ENCODE results near the gene CABP4.
"Not testable (repeated sequence)": the region's sequence is repeated elsewhere in the genome, so short reads cannot be mapped to it uniquely, and the experiment has no call there.

Gene CABP4

DNA sequence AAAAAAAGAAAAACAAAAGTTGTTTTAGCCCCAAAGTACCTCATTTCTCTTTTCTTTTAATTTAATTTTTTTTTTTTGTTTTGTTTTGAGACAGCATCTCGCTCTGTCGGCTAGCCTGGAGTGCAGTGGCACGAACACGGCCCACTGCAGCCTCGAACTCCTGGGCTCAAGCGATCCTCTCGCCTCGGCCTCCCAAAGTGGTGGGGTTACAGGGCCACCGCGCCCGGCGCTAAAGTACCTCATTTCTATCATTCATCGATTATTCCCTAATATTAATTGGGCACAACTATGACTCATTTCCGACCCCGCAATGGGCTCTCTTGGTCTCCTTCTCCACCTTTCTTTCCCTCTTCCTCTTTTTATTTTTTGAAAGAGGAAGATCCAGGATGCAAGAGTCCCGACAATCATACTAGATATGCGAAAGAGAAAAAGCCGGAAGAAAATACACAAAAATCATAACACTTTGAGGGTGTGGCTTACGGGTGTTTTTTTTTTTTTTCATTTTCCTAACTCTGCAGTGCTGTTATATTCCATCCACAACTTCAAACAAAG lies 27.2 kb downstream of the CABP4 start:
- DNase-seq (ENCODE audit: low read depth, low spot score), result no peak

DNA sequence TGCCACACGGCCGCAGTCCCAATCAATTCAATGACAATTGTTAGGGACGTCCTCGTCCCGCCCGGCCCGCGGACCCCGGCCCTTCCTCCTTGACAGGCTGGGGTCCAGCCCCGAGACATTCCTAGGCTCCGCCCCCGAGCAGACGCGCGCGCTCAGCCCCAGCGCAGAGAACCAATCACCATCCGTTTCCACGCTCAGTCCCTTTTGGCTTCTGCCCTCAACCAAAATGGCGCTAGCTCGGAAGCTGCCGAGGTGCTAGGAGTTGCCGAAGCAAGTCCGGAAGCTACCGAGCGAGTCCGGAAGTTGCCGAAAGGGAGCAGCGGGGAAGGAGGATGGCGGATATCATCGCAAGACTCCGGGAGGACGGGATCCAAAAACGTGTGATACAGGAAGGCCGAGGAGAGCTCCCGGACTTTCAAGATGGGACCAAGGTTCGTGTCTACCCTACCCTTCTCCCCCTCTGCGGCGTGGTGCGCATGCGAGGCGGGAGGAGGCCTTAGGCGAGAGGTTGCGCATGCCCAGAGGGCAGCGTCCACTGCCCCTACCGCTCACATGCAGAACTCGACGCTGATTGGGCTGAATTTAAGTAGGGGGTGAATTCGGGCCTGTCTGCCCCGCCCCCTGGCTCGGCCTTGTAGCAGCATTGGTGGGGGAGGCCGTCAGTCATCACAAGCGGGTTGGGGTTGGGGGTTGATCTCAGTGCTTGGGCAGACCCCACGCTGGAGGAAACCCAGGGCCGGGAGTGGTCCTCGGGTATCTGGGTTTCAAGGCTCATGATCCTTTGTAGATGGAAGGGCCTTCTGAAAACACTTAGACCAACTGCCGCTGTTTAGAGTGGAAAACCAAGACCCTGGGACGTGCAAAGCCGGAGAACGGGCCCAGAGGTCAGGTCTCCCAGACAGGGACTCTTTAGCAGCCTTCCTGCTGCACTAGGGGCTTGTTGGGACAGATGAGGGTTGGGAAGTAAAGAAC lies 28.0 kb downstream of the CABP4 start, which contains the start of gene AIP:
TSS of gene AIP (plus strand) at position 200 of the 972 bp plus-strand sequence. CDS start at position 333, 133 bp downstream.
- peak; percentile 97 for DNase-seq (ENCODE audit: low read depth, low spot score)

DNA sequence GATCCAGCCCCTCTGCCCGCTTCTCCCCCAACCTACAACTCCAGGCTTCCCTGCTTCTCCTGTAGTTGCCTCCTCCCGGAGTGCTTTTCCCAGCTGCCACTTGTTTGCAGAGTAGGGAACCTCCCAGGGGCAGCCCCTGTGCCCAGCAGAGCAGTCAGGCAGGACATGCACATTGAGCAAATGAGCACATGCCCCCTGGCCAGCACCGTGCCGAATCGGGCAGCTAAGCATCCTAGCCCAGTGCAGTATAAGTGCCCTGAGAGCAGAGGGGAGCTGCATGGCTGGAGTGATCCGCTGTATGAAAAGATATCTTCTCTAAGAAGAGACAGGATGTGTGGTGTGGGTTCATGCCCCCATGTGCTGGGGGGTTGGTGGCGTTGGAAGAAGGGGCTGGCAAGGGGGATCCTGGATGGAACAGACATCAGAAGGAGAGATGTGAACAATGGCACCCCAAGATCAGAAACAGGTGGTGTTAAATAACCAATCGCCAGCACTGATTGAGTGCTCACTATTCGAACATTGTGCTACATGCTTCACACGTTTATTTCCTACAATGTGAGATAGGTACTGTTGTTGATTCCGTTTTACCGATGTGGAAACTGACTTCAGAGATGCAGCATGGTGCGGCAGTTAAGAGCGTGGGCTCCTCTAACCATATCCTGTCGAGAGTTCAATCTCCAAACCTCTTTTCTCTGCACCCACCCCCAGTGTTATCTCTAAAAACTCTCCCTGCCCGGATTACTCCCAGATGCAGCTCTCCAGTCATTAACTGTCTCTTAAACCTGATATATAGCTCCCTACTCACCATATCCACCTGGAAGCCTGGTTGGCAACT lies 28.9 kb downstream of the CABP4 start:
- DNase-seq (ENCODE audit: low read depth, low spot score), result no peak

DNA sequence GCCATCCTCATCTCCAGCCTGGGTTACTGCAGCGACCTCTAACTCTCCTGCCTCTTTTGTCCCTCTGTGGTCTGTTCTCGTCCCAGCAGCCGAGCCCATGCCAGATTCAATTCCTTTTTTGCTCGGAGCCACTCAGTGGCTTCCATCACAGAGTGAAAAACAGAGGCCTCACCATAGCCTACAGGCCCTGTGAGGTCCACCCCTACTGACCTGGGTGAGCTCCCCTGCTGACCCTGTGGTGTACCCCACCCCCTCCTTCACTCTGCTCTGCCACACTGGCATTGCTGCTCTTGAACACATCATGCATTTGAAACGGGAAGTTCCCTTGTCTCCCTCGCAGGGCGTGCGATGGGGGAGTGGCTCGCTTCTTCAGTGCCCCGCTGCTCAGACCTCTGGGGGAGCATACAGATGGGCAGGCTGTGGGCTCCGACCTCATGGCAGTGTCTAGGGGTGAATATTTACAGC lies 29.7 kb downstream of the CABP4 start:
- no peak for DNase-seq (ENCODE audit: low read depth, low spot score)

DNA sequence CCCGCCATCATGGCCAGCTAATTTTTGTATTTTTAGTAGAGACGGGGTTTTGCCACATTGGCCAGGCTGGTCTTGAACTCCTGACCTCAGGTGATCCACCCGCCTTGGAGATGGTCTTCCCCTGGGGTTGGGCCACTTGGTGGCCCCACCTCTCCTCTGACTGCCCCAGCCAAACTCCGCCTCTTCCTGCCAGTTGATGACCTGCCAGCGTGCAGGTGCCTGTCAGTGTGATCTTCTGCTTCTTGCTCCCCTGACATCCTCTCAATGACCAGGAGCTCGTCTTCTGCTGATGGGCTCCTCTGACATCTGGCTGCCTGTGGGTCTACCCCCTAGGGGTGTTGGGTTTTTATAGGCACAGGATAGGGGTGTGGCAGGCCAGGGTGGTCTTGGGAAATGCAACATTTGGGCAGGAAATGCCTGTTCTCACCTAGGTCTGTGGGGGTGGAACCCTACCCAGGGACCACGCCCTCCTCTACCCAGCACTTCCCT lies 30.8 kb downstream of the CABP4 start:
- not testable (repeated sequence) for DNase-seq (ENCODE audit: low read depth, low spot score)

DNA sequence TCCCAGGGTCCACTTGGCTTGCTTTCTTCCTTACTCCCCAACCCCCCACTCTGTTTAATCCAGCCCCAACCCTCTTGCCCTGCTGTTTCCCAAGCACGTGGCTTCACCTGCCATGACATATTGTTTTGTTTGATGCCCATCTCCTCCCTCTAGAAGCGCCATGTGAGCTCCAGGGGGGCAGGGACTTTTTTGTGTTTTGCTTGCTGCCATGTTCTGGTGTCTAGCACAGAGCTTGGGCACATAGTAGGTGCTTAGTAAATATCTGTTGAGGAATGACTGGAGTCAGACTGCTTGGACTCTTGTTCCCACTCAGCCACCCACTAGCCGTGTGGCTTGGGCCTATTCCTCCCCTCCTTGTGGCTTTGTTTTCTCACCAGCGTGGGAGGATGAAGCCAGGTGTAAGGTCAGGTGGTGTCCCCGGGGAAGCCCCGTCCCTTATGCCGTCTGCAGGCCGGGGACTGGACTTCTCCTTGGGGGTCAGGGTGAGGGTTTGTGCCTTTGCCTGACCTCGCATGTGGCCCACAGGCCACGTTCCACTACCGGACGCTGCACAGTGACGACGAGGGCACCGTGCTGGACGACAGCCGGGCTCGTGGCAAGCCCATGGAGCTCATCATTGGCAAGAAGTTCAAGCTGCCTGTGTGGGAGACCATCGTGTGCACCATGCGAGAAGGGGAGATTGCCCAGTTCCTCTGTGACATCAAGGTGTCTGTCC lies 31.5 kb downstream of the CABP4 start:
- DNase-seq (ENCODE audit: low read depth, low spot score), result no peak

DNA sequence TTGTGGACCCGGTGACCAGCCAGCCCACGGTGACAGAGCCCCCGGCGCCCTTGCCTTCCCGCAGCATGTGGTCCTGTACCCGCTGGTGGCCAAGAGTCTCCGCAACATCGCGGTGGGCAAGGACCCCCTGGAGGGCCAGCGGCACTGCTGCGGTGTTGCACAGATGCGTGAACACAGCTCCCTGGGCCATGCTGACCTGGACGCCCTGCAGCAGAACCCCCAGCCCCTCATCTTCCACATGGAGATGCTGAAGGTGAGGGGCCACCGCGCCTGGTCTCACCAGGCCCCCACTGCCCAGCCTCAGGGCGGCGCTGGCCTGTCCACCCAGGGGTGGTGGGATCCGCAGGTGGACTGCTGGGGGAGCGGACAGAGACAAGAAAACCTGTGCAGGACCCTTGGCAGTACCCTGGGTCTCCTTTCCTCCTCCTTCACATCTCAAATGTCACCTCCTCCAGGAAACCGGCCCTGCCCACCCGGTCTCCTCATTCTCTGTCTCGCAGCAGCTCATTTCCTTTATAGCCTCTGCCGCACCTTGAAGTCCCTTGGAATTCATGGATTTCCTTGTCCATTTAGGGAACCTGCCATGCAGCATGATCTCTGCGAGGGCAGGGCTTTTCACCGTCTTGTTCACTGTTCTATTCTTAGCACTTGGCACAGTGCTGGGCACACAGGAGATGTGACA lies 34.2 kb downstream of the CABP4 start:
- no peak for DNase-seq (ENCODE audit: low read depth, low spot score)

DNA sequence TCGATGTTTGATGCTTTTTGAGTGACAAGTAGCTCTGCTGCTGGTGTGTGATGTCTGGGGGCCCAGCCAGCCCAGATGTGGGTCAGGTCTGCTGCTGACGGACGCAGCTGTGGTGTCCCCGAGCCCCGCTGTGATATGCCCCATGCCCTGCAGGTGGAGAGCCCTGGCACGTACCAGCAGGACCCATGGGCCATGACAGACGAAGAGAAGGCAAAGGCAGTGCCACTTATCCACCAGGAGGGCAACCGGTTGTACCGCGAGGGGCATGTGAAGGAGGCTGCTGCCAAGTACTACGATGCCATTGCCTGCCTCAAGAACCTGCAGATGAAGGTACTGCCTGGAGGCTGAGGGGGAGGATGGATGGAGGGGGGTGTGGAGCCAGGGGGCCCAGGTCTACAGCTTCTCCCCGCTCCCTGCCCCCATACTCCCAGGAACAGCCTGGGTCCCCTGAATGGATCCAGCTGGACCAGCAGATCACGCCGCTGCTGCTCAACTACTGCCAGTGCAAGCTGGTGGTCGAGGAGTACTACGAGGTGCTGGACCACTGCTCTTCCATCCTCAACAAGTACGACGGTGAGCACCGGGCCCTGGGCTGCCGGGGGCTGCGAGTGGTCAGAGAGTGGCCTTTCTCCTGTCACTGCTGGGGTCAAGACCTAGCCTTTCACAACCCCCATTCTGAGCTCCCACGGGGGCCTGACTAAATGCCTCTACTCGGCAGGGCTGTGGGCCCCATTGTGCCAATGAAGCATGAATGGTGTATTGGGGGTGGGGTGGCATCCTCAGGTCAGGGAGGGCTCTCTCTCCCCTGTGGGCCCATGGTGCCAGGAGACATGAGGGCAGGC lies 35.0 kb downstream of the CABP4 start:
- DNase-seq (ENCODE audit: low read depth, low spot score), result no peak

DNA sequence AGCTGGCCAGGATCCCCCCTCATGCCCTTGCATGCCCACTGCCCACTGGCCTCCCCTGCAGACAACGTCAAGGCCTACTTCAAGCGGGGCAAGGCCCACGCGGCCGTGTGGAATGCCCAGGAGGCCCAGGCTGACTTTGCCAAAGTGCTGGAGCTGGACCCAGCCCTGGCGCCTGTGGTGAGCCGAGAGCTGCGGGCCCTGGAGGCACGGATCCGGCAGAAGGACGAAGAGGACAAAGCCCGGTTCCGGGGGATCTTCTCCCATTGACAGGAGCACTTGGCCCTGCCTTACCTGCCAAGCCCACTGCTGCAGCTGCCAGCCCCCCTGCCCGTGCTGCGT lies 35.5 kb downstream of the CABP4 start:
- no peak for DNase-seq (ENCODE audit: low read depth, low spot score)

DNA sequence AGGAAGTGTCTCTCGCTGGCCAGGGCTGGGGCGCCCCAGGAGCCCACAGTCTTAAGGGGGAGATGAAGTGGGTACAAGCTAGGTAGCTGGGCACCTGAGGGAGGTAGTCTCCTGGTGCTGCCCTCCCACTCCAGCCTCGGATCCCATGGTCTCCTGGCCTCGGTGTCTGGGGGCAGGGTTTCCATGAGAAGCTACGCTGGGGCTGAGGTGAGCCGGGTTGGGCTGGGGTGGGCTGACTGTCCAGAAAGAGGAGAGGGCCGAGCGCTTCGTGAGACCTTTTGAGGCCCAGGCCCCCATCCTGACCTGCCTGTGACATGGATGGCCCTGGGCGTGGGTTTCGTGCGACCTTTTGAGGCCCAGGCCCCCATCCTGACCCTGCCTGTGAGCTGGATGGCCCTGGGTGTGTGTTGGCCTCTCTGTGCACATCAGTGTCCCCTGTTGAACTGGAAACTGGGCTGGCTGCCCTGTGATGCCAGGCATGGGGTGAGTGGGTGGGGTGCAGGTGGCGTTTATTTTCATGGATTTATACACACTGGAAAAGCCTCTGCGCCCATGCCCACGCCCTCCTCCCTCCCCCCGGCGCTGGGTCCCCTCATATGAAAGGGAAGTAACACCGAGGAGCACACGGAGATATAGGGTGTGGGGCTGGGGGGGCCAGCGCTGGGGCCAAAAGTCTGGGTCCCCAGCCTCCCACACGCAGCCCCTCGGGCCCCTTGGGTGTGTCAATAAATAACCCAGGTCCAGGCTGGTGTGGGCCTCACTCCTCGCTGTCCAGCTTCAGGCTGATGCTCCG lies 36.3 kb downstream of the CABP4 start:
- no peak for DNase-seq (ENCODE audit: low read depth, low spot score)

DNA sequence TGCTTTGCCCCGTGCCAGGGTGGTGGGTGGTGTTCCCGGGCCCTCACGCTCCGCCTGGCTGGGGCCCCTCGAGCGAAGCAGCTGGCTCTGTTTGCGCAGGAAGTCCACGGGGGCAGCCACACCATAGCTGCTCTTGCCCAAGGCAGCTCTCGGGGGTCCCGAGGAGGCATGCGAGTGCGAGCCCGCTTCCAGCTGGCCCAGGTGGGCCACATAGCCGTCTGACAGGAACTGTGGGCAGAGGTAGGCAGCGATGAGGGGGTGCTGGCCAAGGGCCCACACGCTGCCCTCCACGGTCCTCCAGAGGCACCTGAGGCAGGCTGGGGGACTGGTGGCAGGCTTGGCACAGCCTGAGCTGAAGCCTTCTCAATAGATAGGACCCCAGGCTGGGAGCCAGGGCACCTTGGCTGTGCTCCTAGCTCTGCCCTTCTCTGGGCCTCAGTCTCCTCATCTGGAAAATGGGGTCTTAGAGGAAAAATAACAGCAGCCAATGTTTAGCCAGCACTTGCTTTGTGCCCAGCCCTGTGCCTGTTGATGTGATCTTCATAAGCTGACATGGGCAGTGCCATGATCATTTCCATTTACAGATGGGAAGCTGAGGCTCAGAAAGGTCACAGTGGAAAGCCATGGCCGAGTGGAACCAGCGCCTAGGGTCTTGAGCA lies 37.0 kb downstream of the CABP4 start:
- DNase-seq (ENCODE audit: low read depth, low spot score), result no peak

DNA sequence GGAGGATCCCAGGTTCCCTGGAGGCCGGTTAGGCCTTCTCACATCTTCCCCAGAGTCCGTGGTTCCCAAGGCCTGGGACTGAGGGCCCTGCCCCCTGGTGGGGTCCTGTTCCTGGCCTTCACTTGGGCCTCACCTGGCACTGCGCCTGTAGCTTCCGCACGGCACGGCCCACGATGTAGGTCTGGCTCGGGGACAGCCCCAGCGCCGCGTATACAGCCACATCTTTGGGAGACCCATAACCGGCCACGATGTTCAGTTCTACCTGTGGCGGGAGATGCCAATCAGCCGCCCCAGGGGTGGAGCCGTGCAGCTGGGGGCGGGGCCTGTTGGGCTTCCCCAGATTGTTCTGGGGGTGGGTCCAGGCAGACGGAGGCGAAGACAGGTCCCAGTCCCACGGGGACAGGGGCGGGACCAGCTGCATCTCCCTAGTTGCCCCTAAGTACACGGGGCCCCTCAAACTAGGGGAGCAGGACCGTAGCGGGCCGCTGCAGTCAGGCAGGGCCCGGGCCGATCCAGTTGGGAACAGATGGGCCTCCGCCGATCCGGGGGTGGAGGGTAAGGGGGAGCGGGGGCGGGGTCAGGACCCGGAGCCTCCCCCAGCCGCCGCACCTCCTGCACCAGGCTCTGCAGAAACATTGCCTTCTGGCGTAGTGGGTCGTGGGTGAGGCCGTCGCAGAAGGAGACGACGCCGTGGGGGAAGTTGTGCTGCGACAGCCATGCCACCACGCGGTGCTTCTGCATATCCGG lies 37.8 kb downstream of the CABP4 start:
- no peak for DNase-seq (ENCODE audit: low read depth, low spot score)

DNA sequence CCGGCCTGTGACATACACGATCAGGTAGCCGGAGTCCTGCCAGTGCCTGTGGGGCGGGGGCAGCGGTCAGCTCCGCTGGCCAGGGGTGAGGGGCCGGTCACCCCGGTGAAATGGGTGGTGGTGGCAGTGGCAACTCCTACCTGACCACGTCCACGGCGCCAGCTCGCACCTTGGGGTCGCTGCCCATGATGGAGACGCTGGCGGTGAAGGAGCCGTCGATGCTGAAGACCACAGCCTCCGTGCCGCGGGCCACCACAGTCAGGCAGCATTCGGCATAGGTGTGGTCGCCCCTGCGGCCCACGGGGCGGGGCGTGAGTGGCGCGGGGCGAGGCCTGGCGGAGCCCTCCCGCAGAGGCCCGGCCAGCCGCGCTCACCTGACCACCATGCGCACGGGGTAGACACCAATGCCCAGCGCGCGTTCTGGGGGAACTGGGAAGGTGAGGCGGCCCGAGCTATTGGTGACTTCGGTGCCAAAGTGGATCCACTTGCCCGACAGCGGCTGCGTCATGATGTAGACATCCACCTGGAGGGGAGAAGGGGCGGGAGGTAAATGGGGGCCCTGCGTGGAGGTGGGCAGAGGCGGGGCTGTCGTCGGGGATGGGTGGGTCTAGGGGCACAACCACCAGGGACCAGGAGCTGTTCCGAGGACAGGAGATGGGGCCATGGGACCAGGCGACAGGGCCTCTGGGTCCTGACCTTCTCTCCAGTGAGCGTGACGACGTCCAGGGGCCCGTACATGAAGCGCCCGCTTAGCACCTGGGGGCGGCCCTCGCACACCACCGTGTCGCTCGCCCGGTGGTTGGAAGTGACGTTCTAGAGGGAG lies 38.6 kb downstream of the CABP4 start:
- DNase-seq (ENCODE audit: low read depth, low spot score), result no peak

DNA sequence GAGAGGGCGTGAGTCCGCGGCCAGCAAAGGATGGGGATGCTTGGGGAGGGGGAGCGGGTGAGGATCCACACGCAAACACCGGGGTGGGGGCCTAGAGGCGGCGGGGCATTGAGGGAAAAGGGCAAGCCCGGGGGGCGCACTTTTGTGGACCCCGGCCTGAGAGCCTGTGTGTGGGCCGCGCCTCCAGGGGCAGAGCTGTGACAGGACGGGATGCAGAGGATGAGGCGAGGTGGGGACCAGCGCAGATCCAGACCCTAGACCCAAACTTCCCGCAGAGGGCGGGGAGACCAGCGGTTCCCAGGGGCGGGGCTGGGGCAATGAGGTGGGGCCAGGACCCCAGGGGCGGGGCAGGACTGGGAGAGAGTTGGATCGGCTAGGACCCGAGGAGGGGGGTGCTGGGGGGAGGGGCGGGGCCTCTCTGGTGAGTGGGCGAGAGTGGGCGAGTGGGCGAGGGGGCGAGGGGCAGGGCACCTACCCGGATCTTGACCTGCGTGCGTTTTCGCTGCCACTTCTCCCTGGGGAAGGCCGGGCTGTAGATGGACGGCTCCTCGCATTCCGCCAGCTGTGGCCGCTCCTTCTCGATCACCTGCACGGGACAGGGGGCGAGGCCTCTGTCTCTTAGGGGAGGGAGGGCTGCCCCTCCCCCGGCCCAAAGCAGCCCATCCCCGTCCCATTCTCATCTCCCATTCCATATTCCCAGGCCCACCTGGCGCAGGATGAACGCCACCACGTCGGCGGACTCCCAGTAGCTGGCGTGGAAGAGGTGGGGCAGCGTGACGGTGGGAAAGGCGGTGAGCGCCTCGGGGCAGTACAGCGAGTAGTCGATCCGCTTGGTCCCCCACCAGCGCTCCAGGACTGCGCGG lies 39.4 kb downstream of the CABP4 start:
- DNase-seq (ENCODE audit: low read depth, low spot score), result no peak

DNA sequence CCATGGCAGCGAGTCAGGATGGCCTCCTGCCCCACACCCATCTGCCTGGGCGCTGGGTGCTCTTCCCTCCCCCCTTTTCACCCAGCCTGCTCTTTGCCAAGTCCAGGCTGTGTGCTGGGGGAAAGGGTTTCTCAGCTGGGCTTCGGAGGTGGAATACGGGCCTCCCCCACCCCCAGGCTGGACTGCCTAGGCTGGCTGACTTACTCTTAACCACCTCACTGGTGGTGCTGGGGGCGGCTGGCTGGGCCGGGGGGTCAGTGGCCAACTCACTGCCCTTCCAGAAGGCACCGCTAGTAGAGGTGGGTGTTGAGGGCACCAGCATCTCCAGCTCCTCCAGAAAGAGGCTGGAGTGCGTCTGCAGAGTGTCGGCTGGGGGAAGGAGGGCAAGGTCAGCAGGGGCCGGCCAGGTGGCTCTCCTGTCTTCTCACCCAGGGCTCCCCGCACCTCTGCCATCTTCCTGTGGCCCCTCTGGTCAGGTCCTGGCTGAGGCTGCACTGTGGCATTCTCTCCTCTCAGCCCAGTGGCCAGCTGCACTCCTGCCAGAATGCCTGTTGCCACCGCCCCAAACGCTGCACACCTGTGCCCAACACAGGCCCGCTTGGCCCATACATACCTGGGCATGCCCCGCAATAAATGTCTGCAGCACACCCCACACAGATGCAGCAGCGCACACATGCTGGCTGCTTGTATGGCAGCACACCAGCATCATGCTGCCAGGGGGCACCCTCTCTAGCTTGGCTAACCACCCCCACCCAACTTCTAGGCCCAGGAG lies 40.3 kb downstream of the CABP4 start:
- no peak for DNase-seq (ENCODE audit: low read depth, low spot score)

Measured in smooth muscle cell of the brain vasculature (primary cell).